Measurements from ENCODE around the gene SMAD3. TPM values are rescaled to one million over a fixed set of nuclear protein-coding genes. Genes with fewer than 3 reads are reported as not detected.

Gene SMAD3
- total and polyA plus RNA-seq, 4 donors = 4.0 to 12.2 (median 5.5) TPM

GRCh38 chr15:67109141-67110034, 44.0 kb downstream of the SMAD3 start:
- Histone ChIP-seq H3K9me3 (ENCODE audit: control insufficient read depth in 4 of 4, low read length in 3 of 4) (no peaks in the 10 kb centered on the region), H3K4me1 (ENCODE audit: control insufficient read depth in 4 of 4, insufficient read depth in 4 of 4, low read length in 3 of 4) (peaks cover 9 to 29% (median 19%) of the 10 kb centered on the region in 4 donors), H3K4me3 (ENCODE audit: low read depth in 1 of 3, low read length in 3 of 3) (no peak overlapping the region), H3K27me3 (ENCODE audit: control insufficient read depth in 4 of 4, insufficient read depth in 4 of 4, low read length in 3 of 4) (no peaks in the 10 kb centered on the region), H3K9ac (ENCODE audit: low read depth in 1 of 2, low read length in 2 of 2) (no peak overlapping the region), H3K36me3 (ENCODE audit: control insufficient read depth in 4 of 4, insufficient read depth in 3 of 4, low read depth in 1 of 4, low read length in 3 of 4) (no peaks in the 10 kb centered on the region), H3K27ac (ENCODE audit: low read depth in 1 of 2, low read length in 2 of 2) (peak overlapping the region; percentile 4 to 35)
- whole genome bisulfite sequencing = 56% methylated on average over 18 of the region's 18 CpGs
- TF ChIP-seq SP1 (IDR thresholded peaks at IDR 0.05) (peak; percentile 17), TAF1 (conservative IDR thresholded peaks at IDR 0.05) (no peak), EGR1 (IDR thresholded peaks at IDR 0.05; ENCODE audit: low read depth in 2 of 2) (no peak), HNF4G (IDR thresholded peaks at IDR 0.05) (no peak), RXRA (IDR thresholded peaks at IDR 0.05) (peak; percentile 90 to 97), RAD21 (IDR thresholded peaks at IDR 0.05) (peak; percentile 8 to 43)
- DNase-seq (ENCODE audit: low spot score) = peak; percentile 50

- TF ChIP-seq JUND (IDR thresholded peaks at IDR 0.05) = no peak
- no peak for TF ChIP-seq YY1 (IDR thresholded peaks at IDR 0.05)
- TF ChIP-seq FOXA2 (IDR thresholded peaks at IDR 0.05) = no peak
- TF ChIP-seq NR2F2 (IDR thresholded peaks at IDR 0.05) = no peak
- no peak for TF ChIP-seq REST (IDR thresholded peaks at IDR 0.05)
- TF ChIP-seq RXRA (IDR thresholded peaks at IDR 0.05) = no peak
- no peak for TF ChIP-seq ZBTB33 (IDR thresholded peaks at IDR 0.05)
- TF ChIP-seq ATF3 (IDR thresholded peaks at IDR 0.05) = no peak
- no peak for TF ChIP-seq RAD21 (IDR thresholded peaks at IDR 0.05)
- no peak for TF ChIP-seq CTCF (IDR thresholded peaks at IDR 0.05; ENCODE audit: low read depth, low read length, missing input control)
- TF ChIP-seq HNF4G (IDR thresholded peaks at IDR 0.05) = no peak
- no peak for TF ChIP-seq GABPA (IDR thresholded peaks at IDR 0.05 in 1 of 2, conservative IDR thresholded peaks at IDR 0.05 in 1 of 2)
- TF ChIP-seq SP1 (IDR thresholded peaks at IDR 0.05) = no peak
- no peak for TF ChIP-seq EGR1 (IDR thresholded peaks at IDR 0.05; ENCODE audit: low read depth in 2 of 2)
- TF ChIP-seq TAF1 (conservative IDR thresholded peaks at IDR 0.05) = no peak
- TF ChIP-seq MAX (IDR thresholded peaks at IDR 0.05) = no peak
- no peak for TF ChIP-seq HNF4A (conservative IDR thresholded peaks at IDR 0.05)
- TF ChIP-seq FOXA1 (IDR thresholded peaks at IDR 0.05) = no peak
- WGBS = 96% methylated on average over 5 of the region's 5 CpGs
- no peaks in the 10 kb centered on the region for H3K36me3 ChIP-seq (ENCODE audit: control insufficient read depth in 4 of 4, insufficient read depth in 3 of 4, low read depth in 1 of 4, low read length in 3 of 4)
- H3K9me3 ChIP-seq (ENCODE audit: control insufficient read depth in 4 of 4, low read length in 3 of 4) = no peaks in the 10 kb centered on the region
- H3K9ac ChIP-seq (ENCODE audit: low read depth in 1 of 2, low read length in 2 of 2) = no peak overlapping the region
- H3K4me1 ChIP-seq (ENCODE audit: control insufficient read depth in 4 of 4, insufficient read depth in 4 of 4, low read length in 3 of 4) = peaks cover 7 to 32% (median 17%) of the 10 kb centered on the region in 4 donors
- peak overlapping the region; percentile 4 to 35 for H3K27ac ChIP-seq (ENCODE audit: low read depth in 1 of 2, low read length in 2 of 2)
- DNase-seq (ENCODE audit: low spot score) = no peak
- no peak overlapping the region for H3K4me3 ChIP-seq (ENCODE audit: low read depth in 1 of 3, low read length in 3 of 3)
- no peaks in the 10 kb centered on the region for H3K27me3 ChIP-seq (ENCODE audit: control insufficient read depth in 4 of 4, insufficient read depth in 4 of 4, low read length in 3 of 4)
Observed at GRCh38 chr15:67110361-67110781, 45.0 kb downstream of the SMAD3 start.

Data from liver (tissue), 9 donors.